ENCODE data around the gene ZNF281. TPM values are rescaled to one million over a fixed set of nuclear protein-coding genes. Genes with fewer than 3 reads are reported as not detected.
"Not testable (repeated sequence)": the region's sequence is repeated elsewhere in the genome, so short reads cannot be mapped to it uniquely, and the experiment has no call there.

Gene ZNF281
- total RNA-seq, 4 donors from 2014 or later, result 3.4 to 5.5 (median 5.3) TPM

GRCh38 chr1:200415789-200416593 is 6.2 kb upstream of the ZNF281 start:
- TF ChIP-seq CTCF (IDR thresholded peaks at IDR 0.05), result no peak
- no peak for TF ChIP-seq POLR2A (IDR thresholded peaks at IDR 0.05)
- H3K4me3 ChIP-seq (ENCODE audit: low read depth, poor library complexity, severe bottlenecking), result no peak overlapping the region
- WGBS, 2 donors, result 17 to 24% methylated on average over 2 of the region's 2 CpGs
- DNase-seq (ENCODE audit: low spot score in 2 of 2), result peak; percentile 72 to 91
- intact Hi-C loops (cut with DNase I; ENCODE audit: low total_unique reads), result no loop called here

- no peak overlapping the region for H3K4me3 ChIP-seq (ENCODE audit: low read depth, poor library complexity, severe bottlenecking)
- WGBS, 2 donors, result 67 to 68% methylated on average over 1 of the region's 1 CpG
- no peak for TF ChIP-seq CTCF (IDR thresholded peaks at IDR 0.05)
- TF ChIP-seq POLR2A (IDR thresholded peaks at IDR 0.05), result no peak
- no peak for DNase-seq (ENCODE audit: low spot score in 2 of 2)
- intact Hi-C loops (cut with DNase I; ENCODE audit: low total_unique reads), result no loop called here
Observed at GRCh38 chr1:200415227-200415626, 5.4 kb upstream of the ZNF281 start.

- DNase-seq (ENCODE audit: low spot score in 2 of 2), result no peak
- no peak overlapping the region for H3K4me3 ChIP-seq (ENCODE audit: low read depth, poor library complexity, severe bottlenecking)
- TF ChIP-seq POLR2A (IDR thresholded peaks at IDR 0.05) (no peak), CTCF (IDR thresholded peaks at IDR 0.05) (no peak)
- 90 to 93% methylated on average over 4 of the region's 4 CpGs for WGBS, 2 donors
- intact Hi-C loops (cut with DNase I; ENCODE audit: low total_unique reads), result no loop called here
Observed at GRCh38 chr1:200414657-200415056, 4.8 kb upstream of the ZNF281 start.

- intact Hi-C loops (cut with DNase I; ENCODE audit: low total_unique reads); DNase-seq (ENCODE audit: low spot score in 2 of 2); H3K4me3 ChIP-seq (ENCODE audit: low read depth, poor library complexity, severe bottlenecking): not testable (repeated sequence)
- WGBS, 2 donors, result 72 to 78% methylated on average over 11 of the region's 11 CpGs
Observed at GRCh38 chr1:200413766-200414165, 3.9 kb upstream of the ZNF281 start.

GRCh38 chr1:200411406-200412257 is 1.8 kb upstream of the ZNF281 start:
- H3K4me3 ChIP-seq (ENCODE audit: low read depth, poor library complexity, severe bottlenecking), result no peak overlapping the region
- WGBS, 2 donors, result 60 to 66% methylated on average over 20 of the region's 20 CpGs
- no peak for DNase-seq (ENCODE audit: low spot score in 2 of 2)
- intact Hi-C loops (cut with DNase I; ENCODE audit: low total_unique reads), result no loop called here
- no peak for TF ChIP-seq POLR2A (IDR thresholded peaks at IDR 0.05)
- TF ChIP-seq CTCF (IDR thresholded peaks at IDR 0.05), result no peak

GRCh38 chr1:200410566-200410878 is 686 bp upstream of the ZNF281 start:
- 7 to 8% methylated on average over 8 of the region's 8 CpGs for WGBS, 2 donors
- TF ChIP-seq POLR2A (IDR thresholded peaks at IDR 0.05), result no peak
- no peak for TF ChIP-seq CTCF (IDR thresholded peaks at IDR 0.05)
- intact Hi-C loops (cut with DNase I; ENCODE audit: low total_unique reads), result no loop called here
- no peak for DNase-seq (ENCODE audit: low spot score in 2 of 2)
- no peak overlapping the region for H3K4me3 ChIP-seq (ENCODE audit: low read depth, poor library complexity, severe bottlenecking)
